A549 (cell line): ENCODE measurements around the gene KRTAP10-2. TPM values are rescaled to one million over a fixed set of nuclear protein-coding genes. Genes with fewer than 3 reads are reported as not detected.

Experiments used
- ATAC-seq, 2 experiments: fragments of 200-7000 bp in 1 of 2; fragments of >200 bp in 1 of 2; cut with Nextera tagmentation in 1 of 2; cut with Tn5 transposase in 1 of 2; 3 replicates each; pipeline versions ENCODE4 v1.8.0 to v1.9.1; 2018 to 2020; ENCODE audit warnings: mild to moderate bottlenecking in 1 of 2, moderate library complexity in 1 of 2
- CTCF ChIA-PET: fragments of 300-600 bp; sonication (Branson Sonifier 250); formaldehyde crosslinking; extraction: SDS; loops from one replicate; lab custom pipeline; 2021; ENCODE audit warnings: antibody characterized with exemption, inconsistent platforms; lab: Yijun Ruan, JAX
- POLR2A ChIA-PET: fragments of 350-600 bp; formaldehyde crosslinking; extraction: SDS; loops from one replicate; lab custom pipeline; 2021; ENCODE audit warnings: antibody characterized with exemption, inconsistent platforms; lab: Yijun Ruan, JAX
- DNase-seq, 2 experiments: peaks; one replicate each; pipeline versions ENCODE4 v3.0.0 to v3.0.0-alpha.2; 2011 to 2016; ENCODE audit warnings: low read depth in 1 of 2, low spot score in 1 of 2
- FAIRE-seq: peaks from 2 replicates; lab custom pipeline; 2011; peaks lifted over from hg19 to GRCh38; lab: Jason Lieb, UNC
- H3K27ac ChIP-seq, 2 experiments: fragments of >200 bp; sonication (Bioruptor Twin); formaldehyde crosslinking; 3 replicates each; pipeline ENCODE4 v1.5.1; 2016 to 2017
- H3K4me1 ChIP-seq: fragments of >200 bp; sonication (Bioruptor Twin); formaldehyde crosslinking; 3 replicates; pipeline ENCODE4 v1.6.1; 2016
- H3K4me2 ChIP-seq: fragments of >200 bp; sonication (Bioruptor Twin); formaldehyde crosslinking; 3 replicates; pipeline ENCODE4 v1.6.1; 2016
- H3K4me3 ChIP-seq: fragments of >200 bp; sonication (Bioruptor Twin); formaldehyde crosslinking; 3 replicates; pipeline ENCODE4 v1.5.1; 2016
- H3K9me3 ChIP-seq: fragments of >200 bp; sonication (Bioruptor Twin); formaldehyde crosslinking; 3 replicates; pipeline ENCODE4 v1.6.1; 2016
- ATOH8 ChIP-seq: fragments of 250-450 bp; sonication (Bioruptor Pico); IDR thresholded peaks from 2 replicates; pipeline ENCODE4 v1.5.0; 2020; ENCODE audit warnings: low read depth, mild to moderate bottlenecking, moderate library complexity
- CBX2 ChIP-seq: fragments of 200-600 bp; sonication (generic); IDR thresholded peaks from 2 replicates; pipeline ENCODE4 v1.6.1; 2016; ENCODE audit warnings: low read depth, mild to moderate bottlenecking, borderline replicate concordance
- CEBPB ChIP-seq, 2 experiments: fragments of >200 bp in 1 of 2; sonication (Bioruptor Twin) in 1 of 2; formaldehyde crosslinking in 1 of 2; IDR thresholded peaks; 2 replicates each; pipeline ENCODE4 v1.6.1; 2012 to 2016
- CHD2 ChIP-seq: fragments of 150-350 bp; IDR thresholded peaks from 2 replicates; pipeline ENCODE4 v1.6.1; 2014; ENCODE audit warnings: low read length; ENCODE audit not compliant: partially characterized antibody
- CHD4 ChIP-seq: fragments of 200-600 bp; sonication (generic); IDR thresholded peaks from 2 replicates; pipeline ENCODE4 v1.6.1; 2016; ENCODE audit warnings: antibody characterized with exemption, mild to moderate bottlenecking, borderline replicate concordance
- EHF ChIP-seq: fragments of 250-450 bp; sonication (Bioruptor Pico); IDR thresholded peaks from 2 replicates; pipeline ENCODE4 v1.5.0; 2020; ENCODE audit warnings: mild to moderate bottlenecking
- EHMT2 ChIP-seq: fragments of 200-600 bp; sonication (generic); IDR thresholded peaks from 2 replicates; pipeline ENCODE4 v1.6.1; 2016; ENCODE audit warnings: antibody characterized with exemption, low read depth, mild to moderate bottlenecking, moderate library complexity
- FOSB ChIP-seq: fragments of 250-450 bp; sonication (Bioruptor Pico); IDR thresholded peaks from 2 replicates; pipeline ENCODE4 v1.5.0; 2020; ENCODE audit warnings: mild to moderate bottlenecking, moderate library complexity
- FOSL2 ChIP-seq, 2 experiments: fragments of 450-650 bp in 1 of 2; fragments of >200 bp in 1 of 2; sonication (Bioruptor Twin) in 1 of 2; formaldehyde crosslinking; IDR thresholded peaks; 2 replicates each; pipeline versions ENCODE4 v1.5.0 to v1.6.1; 2016 to 2020; ENCODE audit warnings: mild to moderate bottlenecking in 1 of 2, moderate library complexity in 1 of 2
- FOXS1 ChIP-seq: fragments of 250-450 bp; sonication (Bioruptor Pico); IDR thresholded peaks from 2 replicates; pipeline ENCODE4 v1.5.0; 2020; ENCODE audit warnings: mild to moderate bottlenecking, moderate library complexity
- HDAC2 ChIP-seq: fragments of 200-600 bp; sonication (generic); IDR thresholded peaks from 2 replicates; pipeline ENCODE4 v1.6.1; 2016
- HEYL ChIP-seq: fragments of 250-450 bp; sonication (Bioruptor Pico); IDR thresholded peaks from 2 replicates; pipeline ENCODE4 v1.8.0; 2021; ENCODE audit warnings: mild to moderate bottlenecking, moderate library complexity
- HOXA7 ChIP-seq: fragments of 250-450 bp; sonication (Bioruptor Pico); IDR thresholded peaks from 2 replicates; pipeline ENCODE4 v1.5.0; 2020; ENCODE audit warnings: mild to moderate bottlenecking, moderate library complexity
- HOXB13 ChIP-seq: fragments of 250-450 bp; sonication (Bioruptor Pico); IDR thresholded peaks from 2 replicates; pipeline ENCODE4 v1.5.0; 2020; ENCODE audit warnings: low read depth, mild to moderate bottlenecking, moderate library complexity
- HOXB5 ChIP-seq: fragments of 250-450 bp; sonication (Bioruptor Pico); IDR thresholded peaks from 2 replicates; pipeline ENCODE4 v1.5.0; 2020; ENCODE audit warnings: mild to moderate bottlenecking, moderate library complexity
- KDM1A ChIP-seq: fragments of 200-600 bp; sonication (generic); IDR thresholded peaks from 2 replicates; pipeline ENCODE4 v1.6.1; 2016; ENCODE audit warnings: low read depth, mild to moderate bottlenecking
- KDM5A ChIP-seq: fragments of 200-600 bp; sonication (generic); IDR thresholded peaks from 2 replicates; pipeline ENCODE4 v1.6.1; 2016; ENCODE audit warnings: antibody characterized with exemption, mild to moderate bottlenecking
- MAFK ChIP-seq: fragments of 450-650 bp; IDR thresholded peaks from 2 replicates; pipeline ENCODE4 v1.6.1; 2014; ENCODE audit not compliant: partially characterized antibody
- MYC ChIP-seq: IDR thresholded peaks from 2 replicates; pipeline ENCODE4 v1.6.1; 2012; ENCODE audit warnings: mild to moderate bottlenecking, inconsistent platforms, low read length, improper control_type of control experiment, borderline replicate concordance
- NR3C1 ChIP-seq: fragments of >200 bp; sonication (Bioruptor Twin); formaldehyde crosslinking; IDR thresholded peaks from 3 replicates; pipeline ENCODE4 v1.6.1; 2017
- POLR2A ChIP-seq: IDR thresholded peaks from 2 replicates; pipeline ENCODE4 v1.6.1; 2012; ENCODE audit warnings: mild to moderate bottlenecking, low read length
- POLR2AphosphoS2 ChIP-seq: conservative IDR thresholded peaks from 2 replicates; pipeline ENCODE4 v1.6.1; 2012; ENCODE audit warnings: low read length, improper control_type of control experiment, inconsistent platforms
- RAD21 ChIP-seq, 2 experiments: fragments of >200 bp in 1 of 2; sonication (Bioruptor Twin) in 1 of 2; formaldehyde crosslinking in 1 of 2; IDR thresholded peaks in 1 of 2; conservative IDR thresholded peaks in 1 of 2; 2 replicates in 1 of 2; 3 replicates in 1 of 2; pipeline ENCODE4 v1.6.1; 2012 to 2018; ENCODE audit warnings: inconsistent platforms in 1 of 2
- RCOR1 ChIP-seq: fragments of 150-350 bp; IDR thresholded peaks from 2 replicates; pipeline ENCODE4 v1.6.1; 2014; ENCODE audit warnings: antibody characterized with exemption, low read length, low read depth
- RNF2 ChIP-seq: fragments of 200-600 bp; sonication (generic); IDR thresholded peaks from 2 replicates; pipeline ENCODE4 v1.6.1; 2016; ENCODE audit warnings: low read depth, mild to moderate bottlenecking, antibody characterized with exemption, moderate library complexity, borderline replicate concordance
- TFCP2L1 ChIP-seq: fragments of 250-450 bp; sonication (Bioruptor Pico); IDR thresholded peaks from 2 replicates; pipeline ENCODE4 v1.5.0; 2021; ENCODE audit warnings: mild to moderate bottlenecking
- TP53 ChIP-seq: fragments of 250-450 bp; sonication (Bioruptor Pico); IDR thresholded peaks from 2 replicates; pipeline ENCODE4 v1.5.0; 2021; ENCODE audit warnings: mild to moderate bottlenecking, moderate library complexity
- ZC3H11A ChIP-seq: fragments of 450-650 bp; IDR thresholded peaks from 2 replicates; pipeline ENCODE4 v1.6.1; 2014; ENCODE audit warnings: antibody characterized with exemption, mild to moderate bottlenecking
- ZNF302 ChIP-seq: fragments of 250-450 bp; sonication (Bioruptor Pico); IDR thresholded peaks from 2 replicates; pipeline ENCODE4 v1.9.0; 2021; ENCODE audit warnings: inconsistent platforms, mild to moderate bottlenecking, moderate library complexity
- WGBS: methylation state at CpG from one replicate; pipeline ENCODE4 v1.1.6; 2017; ENCODE audit errors: missing lambda C conversion rate; 5-methylcytosine and 5-hydroxymethylcytosine counted together
- polyA plus RNA-seq, 4 experiments: library from polyadenylated mRNA; depleted of rRNA in 3 of 4; stranded (reverse); fragments of >200 nt; fragmentation: RNase III in 1 of 4; extraction: RNeasy Plus Mini Kit Qiagen cat#74134 plus additional on column Dnase treatment in 1 of 4; gene quantifications; 2 replicates in 3 of 4; 3 replicates in 1 of 4; pipeline ENCODE4 v1.2.3, GENCODE V29; 2011 to 2017
- TF ChIP-seq, protein P1 (sequence below): fragments of 250-450 bp; sonication (Bioruptor Pico); IDR thresholded peaks from 2 replicates; pipeline ENCODE4 v1.5.0; 2021; ENCODE audit warnings: mild to moderate bottlenecking, moderate library complexity, borderline replicate concordance

The KRTAP10-2 gene
- polyA plus RNA-seq, 2 of the 4 experiments (the other 2 are of a cell fraction) = not detected

GRCh38 chr21:44525391-44526095 is 25.8 kb downstream of the KRTAP10-2 start:
- H3K27ac ChIP-seq = no peak overlapping the region
- ChIA-PET POLR2A (interaction anchor here (0.7 kb wide), 1 partner anchor 9 kb away, joined by 3 read pairs; no protein-coding TSS in a partner anchor), CTCF (interaction anchor here (2.2 kb wide), 1 partner anchor 15 kb away, joined by 5 read pairs; no protein-coding TSS in a partner anchor)
- H3K9me3 ChIP-seq = no peaks in the 10 kb centered on the region
- DNase-seq = no peak
- no peak overlapping the region for H3K4me3 ChIP-seq
- WGBS = 74% methylated on average over 15 of the region's 20 CpGs
- H3K4me1 ChIP-seq = no peaks in the 10 kb centered on the region
- TF ChIP-seq ZC3H11A (no peak), MAFK (no peak), HOXB5 (no peak), HDAC2 (no peak), FOSB (CRISPR knock-in tag) (no peak), FOXS1 (CRISPR knock-in tag) (no peak), HOXA7 (CRISPR knock-in tag) (no peak), RNF2 (no peak), NR3C1 (no peak), KDM1A (no peak), CHD4 (no peak), EHF (no peak), HEYL (no peak), TFCP2L1 (no peak), MYC (no peak), RAD21 (conservative IDR thresholded peaks at IDR 0.05 in 1 of 2, IDR thresholded peaks at IDR 0.05 in 1 of 2) (no peak), CBX2 (no peak), TP53 (CRISPR knock-in tag) (no peak), POLR2A (no peak)
- no peak for ATAC-seq
- H3K4me2 ChIP-seq = no peak overlapping the region
- no peak for FAIRE-seq

- H3K27ac ChIP-seq = no peak overlapping the region
- ATAC-seq (no peak), FAIRE-seq (no peak), DNase-seq (no peak)
- POLR2A ChIA-PET = no interaction called here
- TF ChIP-seq EHMT2 = no peak
- TF ChIP-seq, protein P1, sequence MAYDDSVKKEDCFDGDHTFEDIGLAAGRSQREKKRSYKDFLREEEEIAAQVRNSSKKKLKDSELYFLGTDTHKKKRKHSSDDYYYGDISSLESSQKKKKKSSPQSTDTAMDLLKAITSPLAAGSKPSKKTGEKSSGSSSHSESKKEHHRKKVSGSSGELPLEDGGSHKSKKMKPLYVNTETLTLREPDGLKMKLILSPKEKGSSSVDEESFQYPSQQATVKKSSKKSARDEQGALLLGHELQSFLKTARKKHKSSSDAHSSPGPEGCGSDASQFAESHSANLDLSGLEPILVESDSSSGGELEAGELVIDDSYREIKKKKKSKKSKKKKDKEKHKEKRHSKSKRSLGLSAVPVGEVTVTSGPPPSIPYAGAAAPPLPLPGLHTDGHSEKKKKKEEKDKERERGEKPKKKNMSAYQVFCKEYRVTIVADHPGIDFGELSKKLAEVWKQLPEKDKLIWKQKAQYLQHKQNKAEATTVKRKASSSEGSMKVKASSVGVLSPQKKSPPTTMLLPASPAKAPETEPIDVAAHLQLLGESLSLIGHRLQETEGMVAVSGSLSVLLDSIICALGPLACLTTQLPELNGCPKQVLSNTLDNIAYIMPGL = no peak
- TF ChIP-seq MYC = no peak
- no peak for TF ChIP-seq KDM5A
- TF ChIP-seq FOSL2 (IDR thresholded peaks at IDR 0.05) = no peak
- no peak for TF ChIP-seq FOSL2 (CRISPR knock-in tag; IDR thresholded peaks at IDR 0.05)
- no peak for TF ChIP-seq CEBPB (IDR thresholded peaks at IDR 0.05)
- TF ChIP-seq RCOR1 = no peak
- no peak for TF ChIP-seq POLR2A
- no peak for TF ChIP-seq ZC3H11A
- no peak for TF ChIP-seq TP53 (CRISPR knock-in tag)
- TF ChIP-seq HEYL = no peak
- TF ChIP-seq HOXB5 = no peak
- no peak for TF ChIP-seq HOXB13 (CRISPR knock-in tag)
- no peak for TF ChIP-seq EHF
- TF ChIP-seq CHD2 = no peak
- TF ChIP-seq ATOH8 (CRISPR knock-in tag) = no peak
- no peak for TF ChIP-seq TFCP2L1
- no peak for TF ChIP-seq ZNF302 (CRISPR knock-in tag)
- TF ChIP-seq POLR2AphosphoS2 = no peak
- no peak overlapping the region for H3K4me3 ChIP-seq
- H3K4me1 ChIP-seq = no peaks in the 10 kb centered on the region
- no peak overlapping the region for H3K4me2 ChIP-seq
- WGBS = 0% methylated on average over 1 of the region's 2 CpGs
- CTCF ChIA-PET = interaction anchor here (2.2 kb wide), 1 partner anchor 14 kb away, joined by 5 read pairs; no protein-coding TSS in a partner anchor
- H3K9me3 ChIP-seq = no peaks in the 10 kb centered on the region
Observed at GRCh38 chr21:44524414-44525371, 26.6 kb downstream of the KRTAP10-2 start.
